Testis (tissue), 3 donors: ENCODE measurements around the gene PTPRN2. TPM values are rescaled to one million over a fixed set of nuclear protein-coding genes. Genes with fewer than 3 reads are reported as not detected.

ENCODE experiments used
- DNase-seq: peaks from one replicate; pipeline ENCODE4 v3.0.0-alpha.2; 2019
- H3K27ac ChIP-seq, 2 donors: fragments of 200-600 bp; sonication (generic); one replicate each; pipeline ENCODE4 v1.5.1; 2019
- H3K27me3 ChIP-seq: fragments of 200-600 bp; sonication (generic); one replicate; pipeline ENCODE4 v1.5.1; 2019
- H3K36me3 ChIP-seq: fragments of 200-600 bp; sonication (generic); one replicate; pipeline ENCODE4 v1.5.1; 2017; ENCODE audit warnings: low read depth; ENCODE audit errors: missing control alignments
- H3K4me1 ChIP-seq: fragments of 200-600 bp; sonication (generic); one replicate; pipeline ENCODE4 v1.5.1; 2019
- H3K4me3 ChIP-seq, 2 donors: fragments of 200-600 bp; sonication (generic); one replicate each; pipeline ENCODE4 v1.5.1; 2017 to 2019
- H3K9me3 ChIP-seq: fragments of 200-600 bp; sonication (generic); one replicate; pipeline ENCODE4 v1.5.1; 2017
- CTCF ChIP-seq, 3 experiments: fragments of 450-650 bp in 2 of 3; fragments of 200-600 bp in 1 of 3; sonication (generic) in 1 of 3; IDR thresholded peaks; one replicate each; pipeline ENCODE4 v1.5.1; 2016 to 2019; ENCODE audit warnings: antibody characterized with exemption in 3 of 3, mild to moderate bottlenecking in 2 of 3, moderate library complexity in 1 of 3
- POLR2A ChIP-seq: fragments of 450-650 bp; IDR thresholded peaks from one replicate; pipeline ENCODE4 v1.6.1; 2017; ENCODE audit warnings: antibody characterized with exemption, mild to moderate bottlenecking, moderate library complexity
- WGBS, 2 donors: methylation state at CpG; one replicate each; pipeline ENCODE4 v1.1.5; 2018; 5-methylcytosine and 5-hydroxymethylcytosine counted together
- intact Hi-C: fragments of 100-400 bp; cut with DNase I; formaldehyde crosslinking; loops from one replicate; pipeline ENCODE4 v1.15.1; 2023; ENCODE audit warnings: low total_unique reads
- polyA plus RNA-seq: library from polyadenylated mRNA; stranded (reverse); fragments of 350-450 nt; fragmentation: Illumina TruSeq; extraction: RNeasy Lipid Tissue Mini Kit (QIAGEN cat#74804); gene quantifications from one replicate; pipeline ENCODE4 v1.2.3, GENCODE V29; 2014; ENCODE audit warnings: low read depth, low replicate concordance; ENCODE audit not compliant: insufficient read depth
- total RNA-seq, 2 donors: library from RNA; depleted of rRNA; stranded (reverse); fragments of >200 nt; gene quantifications; one replicate each; pipeline ENCODE4 v1.2.3, GENCODE V29; 2016

PTPRN2 gene
- total and polyA plus RNA-seq, 3 donors from 2014 or later = 9.3 to 10.8 (median 9.8) TPM

- no peak overlapping the region for H3K4me3 ChIP-seq
- H3K4me1 ChIP-seq = no peaks in the 10 kb centered on the region
- DNase-seq = no peak
- TF ChIP-seq POLR2A (no peak), CTCF (IDR thresholded peaks at IDR 0.05) (no peak)
- intact Hi-C loops = no loop called here
- no peaks in the 10 kb centered on the region for H3K9me3 ChIP-seq
- H3K27ac ChIP-seq = no peak overlapping the region
- no peaks in the 10 kb centered on the region for H3K27me3 ChIP-seq
- WGBS, 2 donors = 84% methylated on average over 10 to 18 of the region's 18 CpGs
- no peaks in the 10 kb centered on the region for H3K36me3 ChIP-seq
Observed at GRCh38 chr7:158072991-158073730, 514.5 kb downstream of the PTPRN2 start.

- Histone ChIP-seq H3K4me1 (no peaks in the 10 kb centered on the region), H3K36me3 (no peaks in the 10 kb centered on the region), H3K4me3 (no peak overlapping the region), H3K27ac (no peak overlapping the region), H3K9me3 (no peaks in the 10 kb centered on the region), H3K27me3 (no peaks in the 10 kb centered on the region)
- WGBS, 2 donors = 89 to 96% methylated on average over 20 to 21 of the region's 21 CpGs
- TF ChIP-seq CTCF (IDR thresholded peaks at IDR 0.05) (no peak), POLR2A (no peak)
- intact Hi-C loops = no loop called here
- DNase-seq = no peak
Observed at GRCh38 chr7:158070222-158070920, 517.3 kb downstream of the PTPRN2 start.

- TF ChIP-seq POLR2A (no peak), CTCF (IDR thresholded peaks at IDR 0.05) (no peak)
- intact Hi-C loops = no loop called here
- H3K27me3 ChIP-seq = no peaks in the 10 kb centered on the region
- no peaks in the 10 kb centered on the region for H3K9me3 ChIP-seq
- no peaks in the 10 kb centered on the region for H3K36me3 ChIP-seq
- H3K4me3 ChIP-seq = no peak overlapping the region
- no peak overlapping the region for H3K27ac ChIP-seq
- DNase-seq = no peak
- WGBS, 2 donors = 76 to 90% methylated on average over 9 of the region's 9 CpGs
- no peaks in the 10 kb centered on the region for H3K4me1 ChIP-seq
Observed at GRCh38 chr7:158068853-158069252, 518.8 kb downstream of the PTPRN2 start.

GRCh38 chr7:158067931-158068482 lies 519.6 kb downstream of the PTPRN2 start:
- intact Hi-C loops = no loop called here
- no peaks in the 10 kb centered on the region for H3K27me3 ChIP-seq
- TF ChIP-seq CTCF (IDR thresholded peaks at IDR 0.05) = no peak
- H3K9me3 ChIP-seq = no peaks in the 10 kb centered on the region
- H3K4me1 ChIP-seq = no peaks in the 10 kb centered on the region
- WGBS, 2 donors = 90 to 91% methylated on average over 6 to 14 of the region's 14 CpGs
- DNase-seq = no peak
- no peak overlapping the region for H3K4me3 ChIP-seq
- H3K27ac ChIP-seq = no peak overlapping the region
- H3K36me3 ChIP-seq = no peaks in the 10 kb centered on the region
